Astrocyte (in vitro differentiated cells and primary cell): Measurements from ENCODE around the gene SLC47A2. TPM values are rescaled to one million over a fixed set of nuclear protein-coding genes. Genes with fewer than 3 reads are reported as not detected.
A peak's percentile ranks its signal among the peaks of the same experiment; 100 is the strongest.

ENCODE experiments used
- DNase-seq: peaks from one replicate; pipeline ENCODE4 v3.0.0-alpha.2; 2010; ENCODE audit warnings: low read depth
- FAIRE-seq: peaks from 2 replicates; lab custom pipeline; 2011; peaks lifted over from hg19 to GRCh38; lab: Jason Lieb, UNC
- H2AFZ ChIP-seq: 2 replicates; pipeline ENCODE4 v1.6.0; 2012; ENCODE audit warnings: low read depth, low read length, inconsistent platforms
- H3K27ac ChIP-seq: 2 replicates; pipeline ENCODE4 v1.5.1; 2011; ENCODE audit warnings: low read depth, low read length, inconsistent platforms
- H3K27me3 ChIP-seq: 2 replicates; pipeline ENCODE4 v1.6.0; 2011; ENCODE audit warnings: low read length, inconsistent platforms; ENCODE audit not compliant: insufficient read depth
- H3K36me3 ChIP-seq: 2 replicates; pipeline ENCODE4 v1.5.1; 2011; ENCODE audit warnings: low read length, inconsistent platforms; ENCODE audit not compliant: insufficient read depth
- H3K4me1 ChIP-seq: 2 replicates; pipeline ENCODE4 v1.5.1; 2011; ENCODE audit warnings: low read length, inconsistent platforms; ENCODE audit not compliant: insufficient read depth
- H3K4me2 ChIP-seq: 2 replicates; pipeline ENCODE4 v1.6.0; 2012; ENCODE audit warnings: low read length, inconsistent platforms
- H3K4me3 ChIP-seq: 2 replicates; pipeline ENCODE4 v1.5.1; 2011; ENCODE audit warnings: low read depth, mild to moderate bottlenecking, low read length, inconsistent platforms; ENCODE audit not compliant: insufficient read depth
- H3K79me2 ChIP-seq: 2 replicates; pipeline ENCODE4 v1.6.0; 2012; ENCODE audit warnings: mild to moderate bottlenecking, low read length, inconsistent platforms; ENCODE audit not compliant: insufficient read depth
- H3K9ac ChIP-seq: 2 replicates; pipeline ENCODE4 v1.6.0; 2012; ENCODE audit warnings: mild to moderate bottlenecking, low read length, inconsistent platforms
- H3K9me3 ChIP-seq: 2 replicates; pipeline ENCODE4 v1.5.1; 2012; ENCODE audit warnings: low read depth, mild to moderate bottlenecking, low read length, inconsistent platforms; ENCODE audit not compliant: insufficient read depth
- H4K20me1 ChIP-seq: 2 replicates; pipeline ENCODE4 v1.6.0; 2012; ENCODE audit warnings: low read length, inconsistent platforms; ENCODE audit not compliant: insufficient read depth
- H3K27ac Mint-ChIP-seq: one replicate; pipeline ENCODE4 v1.8.0; 2021; ENCODE audit warnings: mild to moderate bottlenecking, mixed read lengths; ENCODE audit not compliant: unreplicated experiment
- H3K27me3 Mint-ChIP-seq: one replicate; pipeline ENCODE4 v1.8.0; 2021; ENCODE audit warnings: low read depth, mixed read lengths; ENCODE audit not compliant: unreplicated experiment
- H3K36me3 Mint-ChIP-seq: one replicate; pipeline ENCODE4 v1.8.0; 2021; ENCODE audit warnings: low read depth, mixed read lengths; ENCODE audit not compliant: unreplicated experiment
- H3K4me1 Mint-ChIP-seq: one replicate; pipeline ENCODE4 v1.8.0; 2021; ENCODE audit warnings: low read depth, mixed read lengths; ENCODE audit not compliant: unreplicated experiment
- H3K4me3 Mint-ChIP-seq: one replicate; pipeline ENCODE4 v1.8.0; 2021; ENCODE audit warnings: mild to moderate bottlenecking, moderate library complexity, mixed read lengths; ENCODE audit not compliant: unreplicated experiment
- H3K9me3 Mint-ChIP-seq: one replicate; pipeline ENCODE4 v1.8.0; 2021; ENCODE audit warnings: mild to moderate bottlenecking, mixed read lengths; ENCODE audit not compliant: unreplicated experiment
- CTCF ChIP-seq: IDR thresholded peaks from 2 replicates; pipeline ENCODE4 v1.5.1; 2011; ENCODE audit warnings: low read depth, mild to moderate bottlenecking, inconsistent platforms, low read length, moderate library complexity; ENCODE audit not compliant: insufficient read depth
- EZH2 ChIP-seq: IDR thresholded peaks from 2 replicates; pipeline ENCODE4 v1.6.1; 2012; ENCODE audit warnings: mild to moderate bottlenecking, low read length, inconsistent platforms; ENCODE audit not compliant: insufficient read depth
- total RNA-seq: library from RNA; stranded (reverse); gene quantifications from 2 replicates; pipeline ENCODE4 v1.2.1, GENCODE V29; 2021

The SLC47A2 gene
- total RNA-seq, 1 donor from 2014 or later = not detected

GRCh38 chr17:19713462-19713861 lies 2.9 kb downstream of the SLC47A2 start:
- H3K4me3 ChIP-seq = no peak overlapping the region
- H2AFZ ChIP-seq = no peak overlapping the region
- TF ChIP-seq CTCF (no peak), EZH2 (no peak)
- no peak overlapping the region for H3K9ac ChIP-seq
- FAIRE-seq (no peak), DNase-seq (no peak)
- Mint-ChIP-seq H3K36me3 (no peaks in the 10 kb centered on the region), H3K27me3 (peaks cover 15% of the 10 kb centered on the region), H3K4me1 (no peaks in the 10 kb centered on the region), H3K9me3 (no peaks in the 10 kb centered on the region), H3K27ac (no peak overlapping the region), H3K4me3 (no peak overlapping the region)
- H3K36me3 ChIP-seq = no peaks in the 10 kb centered on the region
- H3K27me3 ChIP-seq = no peaks in the 10 kb centered on the region
- H3K4me1 ChIP-seq = no peaks in the 10 kb centered on the region
- no peaks in the 10 kb centered on the region for H4K20me1 ChIP-seq
- H3K9me3 ChIP-seq = no peaks in the 10 kb centered on the region
- no peak overlapping the region for H3K27ac ChIP-seq
- no peaks in the 10 kb centered on the region for H3K79me2 ChIP-seq
- H3K4me2 ChIP-seq = no peak overlapping the region

- no peak overlapping the region for H3K27ac ChIP-seq
- no peaks in the 10 kb centered on the region for H3K4me1 ChIP-seq
- H3K4me1 Mint-ChIP-seq = no peaks in the 10 kb centered on the region
- H3K36me3 ChIP-seq = no peaks in the 10 kb centered on the region
- H3K27me3 ChIP-seq = no peaks in the 10 kb centered on the region
- H2AFZ ChIP-seq = no peak overlapping the region
- H3K36me3 Mint-ChIP-seq = no peaks in the 10 kb centered on the region
- H3K9me3 Mint-ChIP-seq = no peaks in the 10 kb centered on the region
- H3K9ac ChIP-seq = no peak overlapping the region
- FAIRE-seq = no peak
- H3K4me3 ChIP-seq = no peak overlapping the region
- H3K27ac Mint-ChIP-seq = no peak overlapping the region
- H3K79me2 ChIP-seq = no peaks in the 10 kb centered on the region
- TF ChIP-seq CTCF = no peak
- TF ChIP-seq EZH2 = no peak
- no peak overlapping the region for H3K4me3 Mint-ChIP-seq
- peaks cover 14% of the 10 kb centered on the region for H3K27me3 Mint-ChIP-seq
- H3K4me2 ChIP-seq = no peak overlapping the region
- H4K20me1 ChIP-seq = no peaks in the 10 kb centered on the region
- H3K9me3 ChIP-seq = no peaks in the 10 kb centered on the region
- DNase-seq = no peak
Observed at GRCh38 chr17:19712436-19713004, 3.9 kb downstream of the SLC47A2 start.

- Histone ChIP-seq H3K9me3 (no peaks in the 10 kb centered on the region), H3K9ac (no peak overlapping the region), H3K27me3 (no peaks in the 10 kb centered on the region), H3K4me2 (no peak overlapping the region), H3K79me2 (no peaks in the 10 kb centered on the region), H2AFZ (no peak overlapping the region), H3K27ac (no peak overlapping the region), H3K36me3 (no peaks in the 10 kb centered on the region), H4K20me1 (no peaks in the 10 kb centered on the region), H3K4me3 (no peak overlapping the region), H3K4me1 (no peaks in the 10 kb centered on the region)
- Mint-ChIP-seq H3K27me3 (peaks cover 17% of the 10 kb centered on the region), H3K9me3 (no peaks in the 10 kb centered on the region), H3K4me1 (no peaks in the 10 kb centered on the region), H3K4me3 (no peak overlapping the region), H3K36me3 (no peaks in the 10 kb centered on the region), H3K27ac (peak overlapping the region; percentile 7)
- DNase-seq (no peak), FAIRE-seq (no peak)
- TF ChIP-seq EZH2 (no peak), CTCF (no peak)
Observed at GRCh38 chr17:19709841-19710240, 6.5 kb downstream of the SLC47A2 start.
